PC-9 (cell line): ENCODE results near the gene MAP3K20. TPM values are rescaled to one million over a fixed set of nuclear protein-coding genes. Genes with fewer than 3 reads are reported as not detected.

Experiments
- BruUV-seq: library from RNA; stranded (reverse); fragments of 400-500 nt; replicated peaks from 2 replicates; lab custom pipeline; 2021; lab: Mats Ljungman, UMichigan
- CTCF ChIA-PET: fragments of 300-600 bp; sonication (Branson Sonifier 250); formaldehyde crosslinking; loops from one replicate; lab custom pipeline; 2022; ENCODE audit warnings: antibody characterized with exemption; lab: Charles Lee
- POLR2A ChIA-PET: fragments of 300-600 bp; sonication (Branson Sonifier 250); formaldehyde crosslinking; loops from one replicate; lab custom pipeline; 2022; ENCODE audit warnings: antibody characterized with exemption; ENCODE audit not compliant: unreplicated experiment; lab: Charles Lee
- DNase-seq, 2 experiments: peaks; one replicate each; pipeline versions ENCODE4 v3.0.0 to v3.0.0-alpha.2; 2015 to 2022; ENCODE audit warnings: mixed read lengths in 1 of 2
- H2AFZ ChIP-seq: fragments of 200-600 bp; sonication (generic); 2 replicates; pipeline ENCODE4 v1.8.1; 2017; ENCODE audit warnings: antibody characterized with exemption
- H3F3A ChIP-seq: fragments of 200-600 bp; sonication (generic); 2 replicates; pipeline ENCODE4 v1.8.1; 2017; ENCODE audit warnings: antibody characterized with exemption, mild to moderate bottlenecking, low read depth; ENCODE audit not compliant: insufficient read depth
- H3K27ac ChIP-seq: fragments of 200-600 bp; sonication (generic); 2 replicates; pipeline ENCODE4 v1.6.1; 2016; ENCODE audit warnings: mixed run types
- H3K27me3 ChIP-seq: fragments of 200-600 bp; sonication (generic); 2 replicates; pipeline ENCODE4 v1.6.1; 2016; ENCODE audit warnings: low read depth, mixed run types; ENCODE audit not compliant: insufficient read depth
- H3K36me3 ChIP-seq: fragments of 200-600 bp; sonication (generic); 2 replicates; pipeline ENCODE4 v1.6.1; 2016; ENCODE audit warnings: low read depth, mixed run types
- H3K4me1 ChIP-seq: fragments of 200-600 bp; sonication (generic); replicated peaks from 2 replicates; pipeline ENCODE4 v1.6.1; 2016; ENCODE audit warnings: mixed run types; ENCODE audit not compliant: insufficient read depth
- H3K4me2 ChIP-seq: fragments of 200-600 bp; sonication (generic); 2 replicates; pipeline ENCODE4 v1.6.1; 2017; ENCODE audit warnings: mixed run types
- H3K4me3 ChIP-seq: fragments of 200-600 bp; sonication (generic); 2 replicates; pipeline ENCODE4 v1.6.1; 2016; ENCODE audit warnings: mixed run types
- H3K79me2 ChIP-seq: fragments of 200-600 bp; sonication (generic); 2 replicates; pipeline ENCODE4 v1.6.1; 2017; ENCODE audit warnings: low read depth, mixed run types
- H3K9me2 ChIP-seq: fragments of 200-600 bp; sonication (generic); 2 replicates; pipeline ENCODE4 v1.8.1; 2017; ENCODE audit warnings: mild to moderate bottlenecking; ENCODE audit not compliant: insufficient read depth
- H3K9me3 ChIP-seq: fragments of 200-600 bp; sonication (generic); 2 replicates; pipeline ENCODE4 v1.8.1; 2016; ENCODE audit warnings: low read depth; ENCODE audit not compliant: insufficient read depth
- H4K20me1 ChIP-seq: fragments of 200-600 bp; sonication (generic); 2 replicates; pipeline ENCODE4 v1.8.1; 2017; ENCODE audit not compliant: insufficient read depth
- CTCF ChIP-seq: fragments of 200-600 bp; sonication (generic); conservative IDR thresholded peaks from 2 replicates; pipeline ENCODE4 v1.6.1; 2017; ENCODE audit warnings: mixed run types, antibody characterized with exemption, mild to moderate bottlenecking, moderate library complexity
- EZH2 ChIP-seq: fragments of 200-600 bp; sonication (generic); IDR thresholded peaks from 2 replicates; pipeline ENCODE4 v1.8.0; 2017; ENCODE audit warnings: antibody characterized with exemption, low read depth
- intact Hi-C: fragments of 100-400 bp; cut with micrococcal nuclease; formaldehyde crosslinking; loops from one replicate; pipeline ENCODE4 v1.10.0; 2022; ENCODE audit not compliant: unreplicated experiment
- total RNA-seq: library from RNA; stranded (reverse); gene quantifications from 2 replicates; pipeline ENCODE4 v1.2.3, GENCODE V29; 2021

MAP3K20 gene
- total RNA-seq, 1 experiment from 2014 or later = 58.5 TPM

- H3K9me3 ChIP-seq = peaks cover 4% of the 10 kb centered on the region; the same call in 1 of the 2 replicates
- no TSS peak for BruUV-seq
- H3K4me1 ChIP-seq = peaks cover 34% of the 10 kb centered on the region
- H2AFZ ChIP-seq = 0 out of 2 replicates have a peak overlapping the region, but pooled peaks have one; percentile 2
- peaks cover 32% of the 10 kb centered on the region for H3F3A ChIP-seq
- no peaks in the 10 kb centered on the region for H3K27me3 ChIP-seq
- H3K9me2 ChIP-seq = no peaks in the 10 kb centered on the region; the same call in 1 of the 2 replicates
- TF ChIP-seq CTCF (no peak), EZH2 (no peak)
- intact Hi-C loops = no loop called here
- H3K4me2 ChIP-seq = peak overlapping the region; percentile 42
- no peaks in the 10 kb centered on the region for H3K79me2 ChIP-seq
- ChIA-PET CTCF (interaction anchor here (0.6 to 1.5 kb wide), 3 partner anchors 35 to 64 kb away, joined by 3 to 4 read pairs (median 4); no protein-coding TSS in a partner anchor), POLR2A (interaction anchor here (0.6 to 0.7 kb wide), 3 partner anchors 18 to 594 kb away, joined by 3 to 7 read pairs (median 3); no protein-coding TSS in a partner anchor)
- H4K20me1 ChIP-seq = no peaks in the 10 kb centered on the region
- peak overlapping the region; percentile 15 for H3K27ac ChIP-seq
- DNase-seq = peak; percentile 46 to 91
- H3K36me3 ChIP-seq = no peaks in the 10 kb centered on the region
- H3K4me3 ChIP-seq = no peak overlapping the region
Measured at GRCh38 chr2:173044686-173045085, 31.0 kb upstream of the MAP3K20 start.

DNA sequence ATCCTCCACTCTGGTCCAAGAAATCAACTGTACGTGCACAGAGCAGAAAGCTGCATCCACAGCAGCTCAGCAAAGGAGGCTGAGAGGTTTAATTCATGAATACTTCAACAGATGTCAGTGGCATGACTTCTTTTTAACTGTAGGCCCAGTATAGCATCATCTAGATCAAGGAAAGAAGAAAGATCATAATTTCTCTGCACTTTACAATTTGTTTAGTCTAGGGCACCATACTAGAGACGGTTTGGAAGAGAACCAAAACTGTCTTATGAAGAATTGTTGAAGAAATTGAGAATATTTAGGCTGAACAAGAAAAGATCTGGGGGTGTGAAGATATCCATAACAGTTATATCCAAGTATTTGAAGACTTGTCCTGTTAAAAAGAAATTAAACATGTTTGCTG is 30.5 kb upstream of the MAP3K20 start:
- Histone ChIP-seq H3K27me3 (no peaks in the 10 kb centered on the region), H3K4me1 (peaks cover 39% of the 10 kb centered on the region), H3K27ac (peak overlapping the region; percentile 15), H3K9me2 (no peaks in the 10 kb centered on the region; the same call in 1 of the 2 replicates), H3K36me3 (no peaks in the 10 kb centered on the region), H4K20me1 (no peaks in the 10 kb centered on the region), H3K4me2 (peak overlapping the region; percentile 42), H3F3A (peaks cover 37% of the 10 kb centered on the region), H3K79me2 (no peaks in the 10 kb centered on the region), H3K9me3 (peaks cover 4% of the 10 kb centered on the region; the same call in 1 of the 2 replicates), H2AFZ (0 out of 2 replicates have a peak overlapping the region, but pooled peaks have one; percentile 2), H3K4me3 (no peak overlapping the region)
- intact Hi-C loops = no loop called here
- no TSS peak for BruUV-seq
- TF ChIP-seq EZH2 (no peak), CTCF (no peak)
- DNase-seq = no peak
- POLR2A ChIA-PET = no interaction called here
- CTCF ChIA-PET = interaction anchor here (1.2 to 1.5 kb wide), 2 partner anchors 35 to 46 kb away, joined by 4 read pairs; no protein-coding TSS in a partner anchor

DNA sequence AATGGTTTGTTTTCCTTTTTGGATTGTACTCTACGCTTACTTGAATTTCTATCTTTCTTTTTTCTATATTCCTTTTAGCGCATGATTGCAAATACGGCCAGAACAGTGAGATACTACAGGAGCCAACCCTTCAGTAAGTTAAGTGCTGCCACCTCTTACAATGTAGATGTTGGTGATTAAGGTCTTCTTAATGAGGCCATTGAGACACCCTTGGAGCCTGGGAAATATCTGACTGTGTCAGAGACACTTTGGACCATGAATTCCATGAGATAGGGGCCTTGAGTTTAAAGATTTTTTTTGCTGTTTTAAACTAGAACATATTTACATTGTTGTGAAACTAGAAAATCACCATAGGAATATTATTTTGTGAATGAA is 27.1 kb upstream of the MAP3K20 start:
- Histone ChIP-seq H3K9me2 (no peaks in the 10 kb centered on the region; the same call in 1 of the 2 replicates), H3K4me2 (peak overlapping the region; percentile 70), H3K79me2 (no peaks in the 10 kb centered on the region), H3K36me3 (no peaks in the 10 kb centered on the region), H3K9me3 (peaks cover 4% of the 10 kb centered on the region; the same call in 1 of the 2 replicates), H3K27me3 (no peaks in the 10 kb centered on the region), H2AFZ (no peak overlapping the region), H3K4me1 (peaks cover 70% of the 10 kb centered on the region), H3K27ac (peak overlapping the region; percentile 88), H4K20me1 (no peaks in the 10 kb centered on the region), H3K4me3 (peak overlapping the region; percentile 2; the same call in 1 of the 2 replicates), H3F3A (peaks cover 45% of the 10 kb centered on the region)
- intact Hi-C loops = loop anchor here (2.0 kb wide), 1 partner anchor 50 kb away; no protein-coding TSS in a partner anchor
- BruUV-seq = TSS peak; percentile 93
- ChIA-PET POLR2A (interaction anchor here (0.6 to 0.7 kb wide), 3 partner anchors 48 to 109 kb away, joined by 3 to 9 read pairs (median 9); no protein-coding TSS in a partner anchor), CTCF (interaction anchor here (0.6 to 0.7 kb wide), 2 partner anchors 21 to 117 kb away, joined by 3 to 10 read pairs; no protein-coding TSS in a partner anchor)
- no peak for DNase-seq
- TF ChIP-seq EZH2 (no peak), CTCF (no peak)
